Activated CD4-positive, alpha-beta T cell treated with anti-CD3 and anti-CD28 coated beads, Interleukin-2, amount 10 ng/mL, durations not matched to agents 24 days and 14 days (primary cell): ENCODE data around the gene THAP5. TPM values are rescaled to one million over a fixed set of nuclear protein-coding genes. Genes with fewer than 3 reads are reported as not detected.

ENCODE experiments used
- DNase-seq: peaks from one replicate; pipeline ENCODE4 v3.0.0; 2022
- H3K27ac Mint-ChIP-seq: one replicate; pipeline ENCODE4 v1.8.0; 2022; ENCODE audit warnings: mild to moderate bottlenecking, mixed read lengths
- H3K27me3 Mint-ChIP-seq: one replicate; pipeline ENCODE4 v1.8.0; 2022; ENCODE audit warnings: mixed read lengths
- H3K36me3 Mint-ChIP-seq: one replicate; pipeline ENCODE4 v1.8.0; 2022; ENCODE audit warnings: low read depth, mild to moderate bottlenecking, mixed read lengths
- H3K4me1 Mint-ChIP-seq: one replicate; pipeline ENCODE4 v1.8.0; 2021; ENCODE audit warnings: mixed read lengths
- H3K4me3 Mint-ChIP-seq: one replicate; pipeline ENCODE4 v1.8.0; 2022; ENCODE audit warnings: mild to moderate bottlenecking, moderate library complexity, mixed read lengths
- H3K9me3 Mint-ChIP-seq: one replicate; pipeline ENCODE4 v1.8.0; 2021; ENCODE audit warnings: mixed read lengths
- intact Hi-C: fragments of 100-400 bp; cut with micrococcal nuclease; formaldehyde crosslinking; loops from one replicate; pipeline ENCODE4 v1.15.1; 2023
- total RNA-seq: library from RNA; stranded (reverse); gene quantifications from 2 replicates; pipeline ENCODE4 v1.2.3, GENCODE V29; 2022

The THAP5 gene, protein sequence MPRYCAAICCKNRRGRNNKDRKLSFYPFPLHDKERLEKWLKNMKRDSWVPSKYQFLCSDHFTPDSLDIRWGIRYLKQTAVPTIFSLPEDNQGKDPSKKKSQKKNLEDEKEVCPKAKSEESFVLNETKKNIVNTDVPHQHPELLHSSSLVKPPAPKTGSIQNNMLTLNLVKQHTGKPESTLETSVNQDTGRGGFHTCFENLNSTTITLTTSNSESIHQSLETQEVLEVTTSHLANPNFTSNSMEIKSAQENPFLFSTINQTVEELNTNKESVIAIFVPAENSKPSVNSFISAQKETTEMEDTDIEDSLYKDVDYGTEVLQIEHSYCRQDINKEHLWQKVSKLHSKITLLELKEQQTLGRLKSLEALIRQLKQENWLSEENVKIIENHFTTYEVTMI
- 35.6 TPM in 2 replicates for total RNA-seq

DNA sequence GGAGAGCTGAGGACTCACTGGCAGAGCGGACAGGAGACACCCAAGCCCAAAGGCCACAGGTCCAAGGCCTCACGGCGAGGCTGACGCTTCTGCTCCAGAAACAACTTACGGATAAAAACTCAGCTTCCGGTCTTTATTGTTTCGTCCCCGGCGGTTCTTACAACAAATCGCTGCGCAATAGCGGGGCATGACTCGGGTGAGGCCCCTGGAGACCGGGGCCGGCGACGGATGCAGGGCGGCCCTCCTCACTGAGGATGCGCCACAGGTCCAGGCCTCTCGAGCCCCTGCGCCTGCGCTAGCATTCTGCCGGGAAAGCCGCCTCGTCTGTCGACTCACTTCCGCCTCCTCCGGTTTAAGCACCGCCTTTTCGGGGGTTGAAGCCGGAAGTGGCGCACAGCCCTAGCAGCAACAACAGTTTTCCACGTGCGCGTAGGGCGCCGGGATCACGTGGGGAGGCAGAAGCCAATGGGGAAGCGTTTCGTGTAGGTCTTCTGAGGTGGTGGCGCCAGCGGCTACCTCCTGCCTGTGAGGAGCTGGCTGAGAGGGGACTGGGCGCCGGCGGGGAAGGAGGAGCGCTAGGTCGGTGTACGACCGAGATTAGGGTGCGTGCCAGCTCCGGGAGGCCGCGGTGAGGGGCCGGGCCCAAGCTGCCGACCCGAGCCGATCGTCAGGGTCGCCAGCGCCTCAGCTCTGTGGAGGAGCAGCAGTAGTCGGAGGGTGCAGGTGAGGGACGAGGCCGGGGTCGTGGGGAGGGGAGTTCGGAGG, at the start of gene THAP5, which contains the start of gene DNAJB9:
THAP5 (minus strand) TSS at position 326 of the 765 bp plus-strand sequence; CDS start at position 189, 137 bp downstream.
DNAJB9 (plus strand) TSS at position 494 of the 765 bp plus-strand sequence. CDS start 1,853 bp downstream, outside the sequence.
- H3K27ac Mint-ChIP-seq: peak within 1 kb of the TSS; percentile 100
- peaks cover 39% of the 10 kb centered on the region for H3K4me1 Mint-ChIP-seq
- DNase-seq: peak; percentile 100
- H3K27me3 Mint-ChIP-seq: no peaks in the 10 kb centered on the region
- peaks cover 49% of the 10 kb centered on the region for H3K36me3 Mint-ChIP-seq
- H3K9me3 Mint-ChIP-seq: peaks cover 6% of the 10 kb centered on the region
- intact Hi-C loops: loop anchor here (1.0 to 10.0 kb wide), 3 partner anchors 43 to 1007 kb away; partner anchors contain the start of genes CBLL1, COG5, DUS4L and PNPLA8
- H3K4me3 Mint-ChIP-seq: peak within 1 kb of the TSS; percentile 100

DNA sequence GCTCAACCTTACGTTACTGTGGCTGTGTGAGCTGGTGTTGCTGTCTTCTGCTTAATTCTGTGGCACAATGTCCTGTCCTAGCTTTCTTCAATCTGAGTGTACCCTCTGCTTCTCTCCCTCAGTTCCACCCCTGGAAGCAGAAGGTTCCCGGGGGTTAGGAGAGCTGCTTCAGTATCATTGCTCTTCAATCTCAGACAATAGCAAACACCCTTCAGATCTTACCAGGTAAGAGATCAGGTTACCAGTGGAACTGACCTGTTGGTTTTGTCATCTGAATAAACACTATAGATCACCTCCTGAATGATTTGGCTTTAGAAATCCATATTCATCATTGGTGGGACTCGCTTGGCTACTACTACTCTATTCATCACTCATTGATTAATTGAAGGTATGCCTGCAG, 48.5 kb upstream of the THAP5 start:
- Mint-ChIP-seq H3K36me3 (no peaks in the 10 kb centered on the region), H3K4me1 (no peaks in the 10 kb centered on the region), H3K9me3 (no peaks in the 10 kb centered on the region), H3K27ac (no peak overlapping the region), H3K27me3 (peaks cover 11% of the 10 kb centered on the region), H3K4me3 (no peak overlapping the region)
- intact Hi-C loops: no loop called here
- DNase-seq: no peak

DNA sequence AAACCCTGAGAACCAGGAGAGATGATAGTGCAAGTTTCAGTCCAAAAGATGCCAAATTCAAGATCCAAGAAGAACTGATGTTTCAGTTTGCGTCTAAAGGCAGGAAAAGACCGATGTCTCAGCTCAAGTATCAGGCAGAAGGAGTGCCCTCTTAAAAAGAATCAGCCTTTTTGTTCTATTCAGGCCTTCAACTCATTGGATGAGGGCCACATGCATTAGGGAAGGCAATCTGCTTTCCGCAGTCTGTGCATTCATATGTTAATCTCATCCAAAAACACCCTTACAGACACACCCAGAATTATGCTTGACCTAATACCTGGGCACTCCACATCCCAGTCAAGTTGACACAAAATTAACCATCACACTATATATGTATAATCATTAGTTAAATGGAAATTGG, 45.4 kb upstream of the THAP5 start:
- DNase-seq: no peak
- intact Hi-C loops: no loop called here
- Mint-ChIP-seq H3K9me3 (no peaks in the 10 kb centered on the region), H3K27me3 (peaks cover 16% of the 10 kb centered on the region), H3K4me3 (no peak overlapping the region), H3K36me3 (no peaks in the 10 kb centered on the region), H3K27ac (no peak overlapping the region), H3K4me1 (no peaks in the 10 kb centered on the region)

DNA sequence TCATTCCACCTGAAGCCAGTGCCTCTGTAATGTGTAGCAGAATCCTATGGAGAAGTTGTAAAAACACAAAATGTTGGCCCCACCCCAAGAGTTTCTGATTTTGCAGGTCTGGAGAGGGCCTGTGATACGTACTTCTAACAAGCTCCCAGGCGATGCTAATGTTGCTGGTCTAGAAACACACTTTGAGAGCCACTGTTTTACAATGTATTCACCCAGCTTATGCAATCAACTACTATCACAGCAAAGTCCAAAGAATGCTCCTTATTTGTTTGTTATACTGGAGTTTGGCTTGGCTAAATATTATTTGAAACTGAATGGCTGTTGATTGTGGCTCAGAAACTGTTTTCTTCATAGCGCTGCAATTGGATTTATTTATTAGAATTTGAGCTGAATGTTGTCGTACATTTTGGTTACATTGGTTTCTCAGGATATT, 44.5 kb upstream of the THAP5 start:
- Mint-ChIP-seq H3K9me3 (no peaks in the 10 kb centered on the region), H3K36me3 (no peaks in the 10 kb centered on the region), H3K27ac (no peak overlapping the region), H3K27me3 (peaks cover 16% of the 10 kb centered on the region), H3K4me3 (no peak overlapping the region), H3K4me1 (no peaks in the 10 kb centered on the region)
- intact Hi-C loops: no loop called here
- no peak for DNase-seq

DNA sequence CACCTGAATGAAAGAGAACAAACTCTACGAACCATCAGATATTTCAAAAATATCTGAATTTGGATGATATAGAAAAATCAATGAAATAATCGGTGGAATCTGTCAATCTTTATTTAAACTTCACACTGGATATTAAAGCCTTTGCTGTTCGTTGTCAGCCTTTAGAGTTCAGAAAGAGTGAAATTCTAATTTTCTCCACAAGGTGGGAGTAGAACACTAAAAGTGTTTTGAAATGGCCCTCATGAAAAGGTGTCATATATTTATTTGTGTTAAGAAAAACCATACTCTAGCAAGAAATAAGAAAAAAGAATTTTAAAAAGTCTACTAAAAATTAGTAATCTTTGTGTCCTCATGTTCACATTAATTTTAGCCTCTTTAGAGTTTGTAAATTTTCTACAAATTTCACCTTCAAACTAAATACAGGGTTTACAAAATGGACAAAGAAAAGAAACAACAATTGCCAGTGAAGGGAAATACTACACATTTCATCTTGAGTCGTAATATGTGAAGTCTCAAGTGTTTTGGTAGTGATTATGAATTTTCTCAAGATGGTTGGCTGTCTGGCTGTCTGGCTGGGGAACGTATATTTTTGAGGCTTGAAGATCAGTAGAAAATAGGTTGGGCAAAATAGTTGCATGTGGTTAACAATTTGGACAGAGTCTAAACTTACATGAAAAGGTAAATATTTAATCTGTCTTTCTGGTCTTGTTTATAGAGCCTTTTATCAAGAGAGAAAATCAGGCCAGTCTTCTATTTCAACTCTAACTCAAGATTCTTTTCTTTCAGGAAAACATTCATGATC, 43.8 kb upstream of the THAP5 start:
- H3K4me1 Mint-ChIP-seq: no peaks in the 10 kb centered on the region
- DNase-seq: peak; percentile 60
- no peak overlapping the region for H3K4me3 Mint-ChIP-seq
- H3K36me3 Mint-ChIP-seq: no peaks in the 10 kb centered on the region
- H3K27me3 Mint-ChIP-seq: peaks cover 14% of the 10 kb centered on the region
- no peaks in the 10 kb centered on the region for H3K9me3 Mint-ChIP-seq
- intact Hi-C loops: no loop called here
- H3K27ac Mint-ChIP-seq: no peak overlapping the region

DNA sequence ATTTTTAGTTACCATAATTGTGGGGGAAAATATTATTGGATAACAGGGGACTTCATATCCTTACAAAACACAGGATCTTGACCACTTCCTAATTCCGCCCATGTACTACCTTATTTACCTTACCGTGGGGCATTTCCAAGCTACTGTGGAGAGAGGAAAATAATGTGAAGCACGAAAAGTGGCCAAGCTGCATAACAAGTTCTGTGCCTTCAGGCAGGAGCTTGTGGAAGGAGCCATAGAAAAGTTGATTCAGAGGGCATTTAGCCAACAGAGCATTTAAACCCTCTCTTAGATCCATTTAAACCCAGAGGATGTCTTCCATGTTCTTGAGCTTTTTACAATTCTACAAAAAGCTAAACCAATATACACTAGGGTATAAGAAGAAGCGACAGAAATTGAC, 41.8 kb upstream of the THAP5 start:
- peaks cover 11% of the 10 kb centered on the region for H3K27me3 Mint-ChIP-seq
- intact Hi-C loops: no loop called here
- no peak for DNase-seq

DNA sequence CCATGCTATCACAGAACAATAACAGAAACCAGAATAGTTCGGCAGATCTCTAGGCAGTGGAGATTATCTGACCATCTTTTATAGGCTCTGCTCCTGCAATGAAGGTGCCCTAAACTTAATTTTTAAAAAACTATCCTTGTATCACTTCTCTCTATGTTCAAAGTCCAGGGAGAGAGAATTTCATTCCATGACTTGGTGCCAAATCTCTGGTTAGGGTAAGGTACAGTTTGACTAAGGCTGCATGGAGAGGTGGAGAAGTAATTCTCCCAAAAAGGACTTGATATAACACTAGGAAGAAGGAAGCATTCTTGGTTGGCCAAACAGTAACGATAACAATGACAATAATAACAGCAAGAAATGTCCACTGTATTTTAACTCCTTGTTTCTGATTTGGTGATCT, 40.1 kb upstream of the THAP5 start:
- H3K27ac Mint-ChIP-seq: no peak overlapping the region
- intact Hi-C loops: no loop called here
- H3K4me1 Mint-ChIP-seq: no peaks in the 10 kb centered on the region
- H3K4me3 Mint-ChIP-seq: no peak overlapping the region
- H3K27me3 Mint-ChIP-seq: peaks cover 11% of the 10 kb centered on the region
- H3K36me3 Mint-ChIP-seq: no peaks in the 10 kb centered on the region
- H3K9me3 Mint-ChIP-seq: no peaks in the 10 kb centered on the region
- DNase-seq: no peak

More for the DNA sequence above, 41.8 kb upstream of the THAP5 start:
- Mint-ChIP-seq H3K4me3 (no peak overlapping the region), H3K27ac (no peak overlapping the region), H3K9me3 (no peaks in the 10 kb centered on the region), H3K4me1 (no peaks in the 10 kb centered on the region), H3K36me3 (no peaks in the 10 kb centered on the region)

DNA sequence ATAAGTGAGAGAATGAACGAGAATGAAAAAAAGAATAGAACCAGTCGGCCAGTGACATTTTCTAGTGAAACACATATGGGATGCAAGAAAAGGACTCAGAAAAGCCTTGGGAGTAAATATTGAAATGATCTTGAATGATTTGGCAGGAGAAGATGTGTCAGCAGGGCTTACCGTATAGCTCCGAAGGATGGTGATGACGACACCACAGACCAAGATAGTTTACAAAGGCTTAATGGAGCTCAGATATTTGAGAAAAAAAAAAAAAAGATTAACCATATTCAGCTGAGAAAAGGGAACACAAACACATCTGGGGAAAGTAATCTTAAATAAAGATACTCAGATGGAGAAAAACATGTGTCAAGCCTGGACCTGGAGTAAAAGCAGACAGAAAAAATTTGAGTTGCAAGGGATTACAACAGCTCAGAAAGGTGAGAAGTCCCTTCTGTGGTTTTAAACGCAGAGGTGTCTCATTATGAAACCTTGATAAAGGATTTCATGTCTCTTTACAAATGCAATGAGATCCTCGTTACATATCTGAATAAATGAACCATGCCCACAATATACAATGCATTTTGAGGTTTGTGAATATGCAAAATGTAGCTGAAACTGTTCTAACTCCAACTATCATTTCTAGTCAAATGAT, 36.2 kb upstream of the THAP5 start:
- Mint-ChIP-seq H3K4me3 (no peak overlapping the region), H3K4me1 (no peaks in the 10 kb centered on the region), H3K9me3 (no peaks in the 10 kb centered on the region), H3K36me3 (no peaks in the 10 kb centered on the region), H3K27ac (peak overlapping the region; percentile 14), H3K27me3 (peaks cover 1% of the 10 kb centered on the region)
- no peak for DNase-seq
- intact Hi-C loops: no loop called here

DNA sequence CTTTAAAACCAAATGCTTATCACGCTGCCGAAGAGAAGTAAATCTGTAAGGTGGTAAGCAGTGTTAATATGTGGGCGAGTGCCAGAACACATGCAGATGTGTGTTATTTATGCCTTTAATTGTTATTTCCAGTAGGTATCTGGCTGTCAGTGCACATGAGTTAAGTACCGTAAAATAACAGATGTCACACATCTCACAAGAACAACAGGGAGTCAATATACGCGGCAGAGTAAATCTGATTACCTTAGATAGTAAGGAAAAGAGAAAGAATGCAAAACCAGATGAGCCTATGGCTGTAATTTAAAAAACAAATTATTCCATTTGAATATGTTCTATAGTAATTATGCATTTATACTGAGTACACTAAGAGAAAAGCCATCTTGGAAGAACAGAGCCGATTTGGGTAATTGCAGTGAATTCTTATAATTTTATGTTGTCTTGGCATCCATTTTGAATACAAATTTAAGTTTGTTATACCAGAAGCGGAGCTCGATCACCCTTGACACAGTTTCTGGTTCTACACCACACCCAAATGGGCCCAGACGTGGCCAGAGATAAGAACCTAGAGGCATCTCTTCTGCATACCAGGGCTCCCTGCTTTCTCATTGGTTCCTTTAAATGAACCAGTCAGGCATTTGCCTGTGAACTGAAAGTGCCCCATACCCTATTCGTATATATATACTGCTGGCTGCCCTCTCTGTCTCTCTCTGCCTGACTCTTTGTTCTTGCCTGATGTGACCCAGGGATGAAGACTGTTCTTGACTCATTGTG, 35.0 kb upstream of the THAP5 start:
- H3K27ac Mint-ChIP-seq: no peak overlapping the region
- H3K27me3 Mint-ChIP-seq: peaks cover 8% of the 10 kb centered on the region
- DNase-seq: no peak
- H3K9me3 Mint-ChIP-seq: no peaks in the 10 kb centered on the region
- no peak overlapping the region for H3K4me3 Mint-ChIP-seq
- H3K36me3 Mint-ChIP-seq: no peaks in the 10 kb centered on the region
- intact Hi-C loops: no loop called here
- no peaks in the 10 kb centered on the region for H3K4me1 Mint-ChIP-seq

DNA sequence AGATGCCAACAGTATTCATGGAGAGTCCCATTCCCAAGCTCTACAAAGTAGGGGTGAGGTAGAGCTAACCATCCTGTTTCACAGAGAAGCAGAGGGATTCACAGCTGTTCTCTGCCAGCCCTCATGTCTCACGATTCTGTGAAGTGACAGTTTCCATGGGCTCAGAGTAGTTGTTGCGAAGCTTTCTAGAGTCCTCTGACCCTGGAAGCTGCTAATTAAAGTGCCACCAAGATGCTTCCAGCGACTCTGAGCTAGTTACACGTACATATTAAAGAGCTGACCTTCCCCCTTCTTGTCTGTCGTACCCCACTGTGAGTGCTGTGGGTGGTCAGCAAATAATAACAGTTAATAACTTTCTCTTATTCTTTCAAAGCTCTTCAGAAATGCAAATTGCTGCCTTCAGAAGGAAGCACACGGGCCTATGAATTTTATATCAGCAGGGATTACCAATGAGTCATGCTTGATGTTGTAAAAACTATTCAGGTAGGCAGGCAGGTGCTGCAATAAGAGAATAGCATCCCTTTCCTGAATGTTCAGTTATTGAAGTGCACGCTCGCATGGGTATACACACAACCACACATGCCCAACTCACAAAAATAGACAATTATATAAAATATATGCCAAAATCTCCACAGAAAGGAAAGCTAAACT, 34.3 kb upstream of the THAP5 start:
- no peaks in the 10 kb centered on the region for H3K36me3 Mint-ChIP-seq
- no peak for DNase-seq
- no peak overlapping the region for H3K27ac Mint-ChIP-seq
- peaks cover 12% of the 10 kb centered on the region for H3K27me3 Mint-ChIP-seq
- H3K9me3 Mint-ChIP-seq: no peaks in the 10 kb centered on the region
- intact Hi-C loops: no loop called here
- no peak overlapping the region for H3K4me3 Mint-ChIP-seq
- no peaks in the 10 kb centered on the region for H3K4me1 Mint-ChIP-seq

DNA sequence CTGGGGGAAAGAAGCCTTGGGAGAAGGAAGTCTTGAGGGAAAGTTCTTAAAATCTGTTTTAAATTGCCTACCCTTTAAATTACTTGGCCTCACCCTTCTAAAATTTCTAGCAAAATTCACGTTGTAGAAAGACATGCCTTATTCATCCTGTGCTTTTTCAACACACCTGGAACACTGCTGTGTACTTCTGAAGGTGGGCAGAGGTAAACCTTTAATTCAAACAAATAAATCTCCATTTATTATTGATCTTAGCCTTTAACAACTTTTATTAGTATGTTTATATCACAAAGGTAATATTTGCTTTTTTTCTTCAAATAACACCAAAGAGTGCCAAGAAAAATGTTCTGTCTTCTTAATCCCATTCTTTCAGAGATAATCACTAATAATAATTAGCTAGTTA, 30.9 kb upstream of the THAP5 start:
- intact Hi-C loops: no loop called here
- Mint-ChIP-seq H3K27me3 (peaks cover 14% of the 10 kb centered on the region), H3K9me3 (no peaks in the 10 kb centered on the region), H3K27ac (no peak overlapping the region), H3K4me1 (no peaks in the 10 kb centered on the region), H3K4me3 (no peak overlapping the region), H3K36me3 (no peaks in the 10 kb centered on the region)
- DNase-seq: no peak

DNA sequence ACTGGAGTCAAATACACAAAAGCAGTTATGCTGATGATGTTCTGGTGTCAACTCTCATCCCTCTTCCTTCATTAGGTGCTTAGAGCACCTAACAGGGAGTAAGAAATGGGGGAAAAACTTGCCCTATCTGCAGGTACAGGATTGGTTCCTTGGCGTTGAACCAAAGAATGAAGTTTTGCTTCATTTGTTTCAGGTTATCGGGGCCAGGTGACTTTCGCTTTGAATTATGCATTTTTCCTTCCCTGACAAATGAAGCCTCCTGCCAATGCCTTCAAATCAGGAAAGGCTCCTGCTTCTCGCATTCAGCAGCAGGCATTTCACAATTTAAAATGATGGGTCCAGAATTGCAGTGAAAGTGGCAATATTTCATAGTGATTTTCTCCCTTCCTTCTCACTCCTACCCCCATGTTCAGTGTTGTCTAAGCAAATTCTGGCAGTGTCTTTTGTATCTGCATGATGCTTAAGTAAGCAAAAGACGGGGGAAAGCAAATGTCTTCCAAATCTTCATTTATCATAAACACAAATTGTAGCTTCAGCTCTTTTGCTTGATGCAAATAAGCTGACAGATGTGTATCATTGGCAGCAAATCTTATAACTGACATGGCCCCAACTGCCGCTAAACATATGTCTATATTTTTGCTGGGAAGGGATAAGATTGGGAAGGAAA, 29.5 kb upstream of the THAP5 start:
- Mint-ChIP-seq H3K27ac (no peak overlapping the region), H3K27me3 (peaks cover 14% of the 10 kb centered on the region), H3K36me3 (no peaks in the 10 kb centered on the region), H3K9me3 (no peaks in the 10 kb centered on the region), H3K4me1 (no peaks in the 10 kb centered on the region), H3K4me3 (no peak overlapping the region)
- intact Hi-C loops: no loop called here
- DNase-seq: no peak
